ENCODE measurements around the gene SMARCA5.
"Not testable (repeated sequence)": the region's sequence is repeated elsewhere in the genome, so short reads cannot be mapped to it uniquely, and the experiment has no call there.

Gene SMARCA5

GRCh38 chr4:143513314-143514168 is at the start of gene SMARCA5:
Gene SMARCA5 (plus strand): TSS chr4:143513702. CDS start chr4:143513925, 223 bp downstream.
- peak; percentile 83 for DNase-seq (ENCODE audit: low read depth)

DNA sequence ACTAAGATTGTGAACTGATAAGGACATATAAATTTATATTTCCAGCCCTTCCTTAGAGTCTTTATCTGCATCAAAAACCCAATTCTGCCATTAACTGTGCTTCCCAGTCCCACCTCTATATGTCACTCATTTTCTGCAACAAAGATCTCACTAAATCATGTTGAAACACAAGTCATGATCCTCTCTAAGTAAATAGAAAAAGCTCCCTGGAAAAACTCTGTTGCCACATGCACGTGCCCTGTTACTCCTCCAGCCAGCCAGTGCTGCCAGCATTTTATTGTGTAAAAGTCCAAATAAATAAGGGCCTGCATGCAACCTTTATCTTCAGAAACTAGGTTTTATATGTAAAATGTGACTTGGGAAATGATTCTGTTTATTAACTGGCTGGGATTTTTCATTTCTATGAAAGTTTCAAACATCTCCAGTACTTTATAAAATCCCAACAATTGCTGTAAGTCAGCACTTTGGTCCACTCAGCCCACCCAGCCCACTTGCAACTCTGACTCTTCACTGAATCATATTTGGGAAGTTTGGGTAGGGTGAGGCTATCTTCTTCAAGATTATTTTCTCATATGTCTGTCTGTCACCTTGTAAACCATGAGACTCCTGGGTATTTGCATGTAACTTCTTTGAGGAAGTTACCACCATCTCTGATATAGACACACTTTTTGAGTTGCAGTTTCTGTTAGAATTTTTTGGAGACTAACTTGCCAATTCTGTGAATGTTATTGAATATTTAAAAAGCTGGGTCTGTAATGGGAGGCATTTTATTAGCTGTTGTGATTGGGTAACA is 40.0 kb upstream of the SMARCA5 start:
- no peak for DNase-seq (ENCODE audit: low read depth)

GRCh38 chr4:143477487-143477886 is 36.0 kb upstream of the SMARCA5 start:
- DNase-seq (ENCODE audit: low read depth): no peak

DNA sequence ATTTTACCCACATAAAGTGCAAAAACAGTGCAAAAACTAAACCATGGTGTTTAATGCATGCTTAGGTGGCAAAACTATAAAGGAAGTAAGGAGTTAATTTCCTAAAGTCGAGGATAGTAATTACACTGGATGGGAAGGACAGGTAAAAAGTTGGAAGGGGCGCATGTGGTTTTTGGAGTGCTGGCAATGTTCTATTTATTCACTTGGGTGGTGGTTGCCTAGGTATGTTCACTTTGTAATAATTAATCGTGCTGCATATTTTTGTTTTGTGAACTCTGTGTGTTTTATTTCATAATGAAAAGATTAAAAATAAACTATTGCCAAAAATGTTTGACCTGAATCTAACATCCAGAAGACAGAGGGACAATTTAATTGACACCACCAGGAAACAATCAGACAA is 32.1 kb upstream of the SMARCA5 start:
- no peak for DNase-seq (ENCODE audit: low read depth)

- no peak for DNase-seq (ENCODE audit: low read depth)
These were observed 30.7 kb upstream of the SMARCA5 start for GRCh38 chr4:143482840-143483239.

- no peak for DNase-seq (ENCODE audit: low read depth)
These were observed 27.2 kb upstream of the SMARCA5 start for GRCh38 chr4:143486314-143486713.

DNA sequence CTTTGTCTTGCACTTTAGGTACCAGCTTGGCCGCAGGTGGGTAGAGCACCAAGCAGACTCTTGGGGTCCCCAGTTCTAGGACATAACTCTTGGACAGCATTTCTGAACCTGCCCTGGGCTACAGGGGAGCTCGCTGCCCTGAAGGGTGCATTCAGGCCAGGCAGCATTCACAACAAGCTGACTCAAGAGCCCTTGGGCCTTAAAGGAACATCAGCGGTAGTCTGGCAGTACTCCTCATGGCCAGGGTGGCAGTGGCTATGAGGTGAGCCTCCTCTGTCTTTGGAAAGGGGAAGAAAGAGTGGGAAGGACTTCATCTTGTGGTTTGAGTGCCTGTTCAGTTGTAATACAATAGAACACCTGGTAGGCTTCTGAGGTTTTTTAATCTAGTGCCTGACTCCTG is 24.8 kb upstream of the SMARCA5 start:
- no peak for DNase-seq (ENCODE audit: low read depth)

DNA sequence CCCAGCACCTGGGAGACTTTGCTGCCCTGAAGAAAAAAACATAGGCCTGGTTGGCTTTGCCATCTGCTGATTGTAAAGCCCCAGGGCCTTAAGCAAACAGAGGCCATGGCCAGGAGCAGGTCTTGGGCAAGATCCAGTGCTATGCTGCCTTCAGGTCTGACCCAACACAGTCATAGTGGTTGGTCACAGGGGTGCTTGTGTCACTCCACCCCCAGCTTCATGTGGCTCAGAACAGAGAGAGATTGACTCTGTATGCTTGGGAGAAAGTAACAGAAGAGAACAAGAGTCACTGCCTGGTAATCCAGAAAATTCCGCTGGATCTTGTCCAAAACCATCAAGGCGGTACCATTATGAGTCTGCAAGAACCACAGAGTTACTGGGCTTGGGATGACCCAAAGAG is 24.4 kb upstream of the SMARCA5 start:
- DNase-seq (ENCODE audit: low read depth): no peak

DNA sequence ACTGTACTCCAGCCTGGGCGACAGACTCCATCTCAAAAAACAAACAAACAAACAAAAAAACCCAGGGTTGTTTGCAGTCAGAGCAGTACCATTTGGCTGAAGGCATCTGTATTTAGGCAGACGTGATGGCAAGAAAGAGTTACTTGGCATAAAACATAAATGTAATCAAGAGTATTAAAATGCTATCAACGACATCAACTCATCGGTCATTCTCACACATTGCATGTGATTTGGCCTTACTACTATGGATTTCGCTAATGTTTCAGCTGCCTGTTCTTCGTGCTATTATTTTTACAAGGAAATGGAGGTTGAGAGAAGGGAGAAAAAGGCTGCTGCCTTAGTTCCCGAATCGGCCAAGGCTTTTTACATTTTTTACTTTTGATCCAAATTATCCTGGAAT is 15.5 kb upstream of the SMARCA5 start:
- DNase-seq (ENCODE audit: low read depth): no peak

- DNase-seq (ENCODE audit: low read depth): no peak
These were observed 11.3 kb upstream of the SMARCA5 start for GRCh38 chr4:143502231-143502630.

DNA sequence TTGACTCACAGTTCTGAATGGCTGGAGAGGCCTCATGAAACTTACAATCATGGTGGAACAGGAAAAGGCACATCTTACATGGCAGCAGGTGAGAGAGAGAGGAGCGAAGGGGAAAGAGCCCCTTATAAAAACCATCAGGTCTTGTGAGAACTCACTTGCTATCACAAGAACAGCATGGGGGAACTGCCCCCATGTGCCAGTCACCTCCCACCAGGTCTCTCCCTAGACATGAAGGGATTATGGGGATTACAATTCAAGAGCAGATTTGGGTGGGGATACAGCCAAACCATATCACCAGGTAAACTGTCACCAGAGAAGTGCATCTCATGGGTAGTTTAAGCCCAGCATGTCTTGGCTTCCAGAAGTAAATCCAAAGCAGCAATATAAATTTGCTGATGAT is 7.5 kb upstream of the SMARCA5 start:
- DNase-seq (ENCODE audit: low read depth): no peak

DNA sequence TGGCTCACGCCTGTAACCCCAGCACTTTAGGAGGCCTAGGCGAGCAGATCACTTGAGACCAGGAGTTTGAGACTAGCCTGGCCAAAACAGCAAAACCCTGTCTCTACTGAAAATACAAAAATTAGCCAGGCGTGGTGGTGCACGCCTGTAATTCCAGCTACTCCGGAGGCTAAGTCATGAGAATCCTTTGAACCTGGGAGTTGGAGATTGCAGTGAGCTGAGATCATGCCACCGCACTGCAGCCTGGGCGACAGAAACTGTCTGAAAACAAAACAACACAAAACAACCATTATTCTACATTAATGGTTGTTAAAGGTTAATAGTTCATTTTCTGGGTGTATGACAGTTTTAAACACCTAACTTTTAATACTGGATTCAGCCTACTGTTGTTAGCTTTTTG is 1.6 kb upstream of the SMARCA5 start:
- no peak for DNase-seq (ENCODE audit: low read depth)

- DNase-seq (ENCODE audit: low read depth): no peak
These were observed 556 bp upstream of the SMARCA5 start for GRCh38 chr4:143512978-143513313.

GRCh38 chr4:143514169-143514495 is 630 bp downstream of the SMARCA5 start:
- no peak for DNase-seq (ENCODE audit: low read depth)

DNA sequence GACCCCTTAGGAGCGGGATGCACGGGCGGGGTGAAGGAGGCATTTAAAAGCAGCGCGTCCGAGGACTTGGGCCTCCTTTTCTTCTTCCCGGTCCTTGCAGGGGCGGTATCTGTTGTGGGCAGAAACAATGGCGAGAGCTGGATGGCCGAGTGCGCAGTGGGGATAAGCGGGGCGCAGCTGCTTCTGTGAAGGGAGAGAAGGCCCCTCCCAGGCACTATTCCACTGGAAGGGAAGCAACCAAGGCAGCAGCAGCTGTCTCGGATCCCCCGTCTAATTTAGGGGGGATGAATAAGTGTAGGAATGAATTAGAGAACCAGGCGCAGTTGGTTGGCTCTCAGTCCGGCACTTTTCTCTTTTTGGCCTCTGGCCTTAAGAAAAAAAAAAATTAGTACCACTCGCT is 995 bp downstream of the SMARCA5 start:
- no peak for DNase-seq (ENCODE audit: low read depth)

DNA sequence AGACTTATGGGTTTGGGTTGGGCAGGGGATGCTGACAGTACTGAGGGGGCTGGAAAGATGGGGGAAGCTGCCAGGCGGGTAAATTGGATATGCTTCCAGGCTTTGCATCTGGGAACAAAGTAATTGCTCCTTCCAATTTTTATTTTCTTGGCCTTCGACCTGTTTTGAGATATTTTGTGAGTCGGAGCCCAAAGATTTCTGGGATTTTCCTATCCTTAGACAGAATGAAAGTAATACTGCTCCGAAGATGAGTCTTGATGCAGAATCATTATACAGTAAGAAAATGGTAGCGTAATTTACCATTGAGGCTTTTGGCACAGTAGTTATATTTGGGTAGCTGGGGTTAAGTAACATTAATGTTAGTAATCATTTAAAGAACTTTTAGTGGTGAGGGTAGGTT is 1.4 kb downstream of the SMARCA5 start:
- DNase-seq (ENCODE audit: low read depth): no peak

DNA sequence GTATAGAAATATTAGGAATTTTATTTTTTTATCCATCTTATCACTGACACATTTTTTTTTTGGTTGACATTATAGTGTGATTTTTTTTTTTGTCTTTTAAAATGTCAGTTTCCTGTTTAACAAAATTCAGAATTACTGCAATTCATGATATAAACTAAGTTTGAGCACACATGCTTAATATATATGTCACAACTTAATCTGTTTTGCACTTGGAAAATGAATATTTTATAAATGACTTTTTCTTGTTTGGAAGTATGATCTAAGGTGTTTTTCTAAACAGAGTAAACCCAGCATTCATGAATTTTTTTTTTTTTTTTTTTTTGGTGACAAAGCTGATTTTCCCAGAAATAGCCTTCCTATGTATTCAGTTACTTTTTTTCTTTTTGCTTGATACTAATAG is 2.4 kb downstream of the SMARCA5 start:
- DNase-seq (ENCODE audit: low read depth): no peak

DNA sequence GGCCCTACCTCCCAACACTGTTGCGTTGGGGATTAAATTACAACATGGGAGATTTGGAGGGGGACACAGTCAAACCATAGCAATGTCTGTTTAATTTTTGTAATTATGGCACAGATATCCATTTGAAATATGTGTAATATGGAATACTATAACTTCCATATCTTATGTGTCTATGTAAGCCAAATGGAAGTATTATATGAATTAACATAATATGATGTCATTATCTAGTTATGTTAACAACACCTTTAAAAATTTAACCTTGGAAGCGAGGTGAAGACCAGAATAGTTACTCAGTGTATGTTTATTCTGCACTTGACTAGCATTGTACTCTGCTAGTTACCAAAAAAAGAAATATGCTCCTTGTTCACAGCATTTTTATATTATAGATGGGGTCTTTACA is 4.3 kb downstream of the SMARCA5 start:
- no peak for DNase-seq (ENCODE audit: low read depth)

DNA sequence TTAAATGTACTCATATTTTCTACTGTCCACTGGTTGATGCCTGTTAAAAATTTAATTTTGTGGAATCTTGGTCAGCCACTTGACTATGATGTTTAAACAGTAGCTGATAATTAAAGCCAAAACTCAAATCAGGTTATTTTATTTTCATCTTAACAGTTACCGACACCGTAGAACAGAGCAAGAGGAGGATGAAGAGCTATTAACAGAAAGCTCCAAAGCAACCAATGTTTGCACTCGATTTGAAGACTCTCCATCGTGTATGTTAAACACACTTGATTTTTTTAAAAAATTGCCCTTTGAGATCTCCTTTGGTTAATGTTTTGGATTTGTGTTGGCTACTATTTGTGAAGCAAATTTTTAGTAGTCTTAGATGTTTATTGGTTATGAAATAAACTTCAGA is 10.7 kb downstream of the SMARCA5 start:
- DNase-seq (ENCODE audit: low read depth): no peak

DNA sequence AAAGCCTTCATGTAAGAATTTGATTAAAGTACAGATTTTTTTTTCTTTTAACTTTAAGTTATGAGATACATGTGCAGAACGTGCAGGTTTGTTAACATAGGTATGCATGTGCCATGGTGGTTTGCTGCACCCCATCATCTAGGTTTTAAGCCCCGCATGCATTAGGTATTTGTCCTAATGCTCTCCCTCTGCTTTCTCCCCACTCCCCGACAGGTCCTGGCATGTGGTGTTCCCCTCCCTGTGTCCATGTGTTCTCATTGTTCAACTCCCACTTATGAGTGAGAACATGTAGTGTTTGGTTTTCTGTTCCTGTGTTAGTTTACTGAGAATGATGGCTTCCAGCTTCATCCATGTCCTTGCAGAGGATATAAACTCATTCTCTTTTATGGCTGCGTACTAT is 14.5 kb downstream of the SMARCA5 start:
- DNase-seq (ENCODE audit: low read depth): not testable (repeated sequence)

DNA sequence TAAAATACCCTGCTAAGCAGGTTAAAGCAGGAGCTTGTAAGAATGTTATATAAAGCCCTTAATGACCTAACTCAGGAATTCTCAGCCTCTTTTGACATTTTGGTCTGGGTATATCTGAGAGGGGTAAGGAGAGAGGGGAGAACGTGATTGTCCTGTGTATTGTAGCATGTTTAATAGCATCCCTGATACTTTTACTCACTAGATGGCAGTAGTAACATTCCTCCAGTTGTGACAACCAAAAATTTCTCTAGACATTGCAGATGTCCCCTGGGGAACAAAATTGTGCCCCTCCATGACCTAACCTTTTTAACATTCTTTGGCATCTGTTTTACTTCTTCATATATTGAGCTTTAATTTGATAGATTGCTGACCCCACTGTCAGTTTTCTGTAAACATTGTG is 17.9 kb downstream of the SMARCA5 start:
- DNase-seq (ENCODE audit: low read depth): no peak

DNA sequence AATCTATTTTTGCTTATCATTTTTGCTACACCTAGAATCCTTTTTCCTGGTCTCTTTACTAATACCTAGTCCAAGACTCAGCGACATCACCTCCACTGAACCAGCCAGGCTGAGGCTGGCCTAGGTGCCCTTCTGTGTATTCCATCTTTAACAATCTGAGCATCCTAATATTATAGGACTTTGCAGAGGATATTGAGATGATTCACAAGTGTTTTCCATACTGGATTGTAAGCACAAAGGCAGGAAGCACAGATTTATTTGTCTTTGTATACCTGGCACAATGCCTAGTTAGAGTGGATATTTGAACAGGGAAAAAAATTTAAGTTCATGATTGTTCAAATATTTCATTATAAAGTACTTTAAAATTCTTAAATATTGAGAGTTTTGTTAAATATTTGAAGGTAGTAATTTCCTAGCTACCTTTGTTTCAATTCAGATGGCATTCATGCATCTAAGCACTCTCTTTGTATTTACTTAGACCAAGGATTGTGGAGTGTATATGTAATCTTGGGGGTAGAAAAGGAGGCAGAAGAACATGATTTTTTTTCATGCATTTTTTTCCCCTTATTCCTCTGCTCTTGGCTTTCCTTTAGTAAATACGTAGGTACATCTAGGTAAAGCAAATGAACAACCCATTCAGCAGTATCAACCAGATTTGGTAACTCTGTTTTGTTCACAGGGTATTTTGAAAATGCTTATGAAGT is 18.4 kb downstream of the SMARCA5 start:
- no peak for DNase-seq (ENCODE audit: low read depth)
